A673 (cell line): ENCODE results near the gene BLTP2. TPM values are rescaled to one million over a fixed set of nuclear protein-coding genes. Genes with fewer than 3 reads are reported as not detected.

Source experiments
- BruUV-seq: library from RNA; stranded (reverse); fragments of 400-500 nt; replicated peaks from 2 replicates; lab custom pipeline; 2021; lab: Mats Ljungman, UMichigan
- CTCF ChIA-PET: fragments of 300-600 bp; sonication (Branson Sonifier 250); formaldehyde crosslinking; loops from one replicate; lab custom pipeline; 2022; ENCODE audit warnings: antibody characterized with exemption; lab: Charles Lee
- POLR2A ChIA-PET: fragments of 300-600 bp; sonication (Branson Sonifier 250); formaldehyde crosslinking; loops from one replicate; lab custom pipeline; 2022; ENCODE audit warnings: antibody characterized with exemption; ENCODE audit not compliant: low non-redundant PET; lab: Charles Lee
- DNase-seq: peaks from one replicate; pipeline ENCODE4 v3.0.0-alpha.2; 2015; ENCODE audit warnings: low spot score
- H3K27ac ChIP-seq: fragments of 200-600 bp; sonication (generic); 2 replicates; pipeline ENCODE4 v1.5.1; 2016; ENCODE audit warnings: mixed run types, low read depth, mild to moderate bottlenecking, mixed read lengths, antibody characterized with exemption, low read length; ENCODE audit not compliant: poor library complexity, severe bottlenecking
- H3K27me3 ChIP-seq: fragments of 200-600 bp; sonication (generic); replicated peaks from 2 replicates; pipeline ENCODE4 v1.6.1; 2017; ENCODE audit warnings: mixed run types, low read depth, mild to moderate bottlenecking, mixed read lengths, antibody characterized with exemption, low read length; ENCODE audit not compliant: insufficient read depth, poor library complexity
- H3K36me3 ChIP-seq: fragments of 200-600 bp; sonication (generic); 2 replicates; pipeline ENCODE4 v1.6.1; 2016; ENCODE audit warnings: mixed run types, mild to moderate bottlenecking, mixed read lengths, antibody characterized with exemption, low read length; ENCODE audit not compliant: insufficient read depth, poor library complexity, severe bottlenecking
- H3K4me1 ChIP-seq: fragments of 200-600 bp; sonication (generic); 2 replicates; pipeline ENCODE4 v1.6.1; 2017; ENCODE audit warnings: mixed run types, mild to moderate bottlenecking, mixed read lengths, antibody characterized with exemption, low read length; ENCODE audit not compliant: insufficient read depth, poor library complexity, severe bottlenecking
- H3K4me3 ChIP-seq: fragments of 200-600 bp; sonication (generic); 2 replicates; pipeline ENCODE4 v1.5.1; 2016; ENCODE audit warnings: low read depth, mixed run types, mild to moderate bottlenecking, mixed read lengths, low read length; ENCODE audit not compliant: poor library complexity, severe bottlenecking
- H3K9me3 ChIP-seq: fragments of 200-600 bp; sonication (generic); 2 replicates; pipeline ENCODE4 v1.6.1; 2016; ENCODE audit warnings: mixed run types, low read depth, mild to moderate bottlenecking, mixed read lengths, antibody characterized with exemption, low read length; ENCODE audit not compliant: poor library complexity, severe bottlenecking
- CTCF ChIP-seq: fragments of 300-800, 200-600 bp; sonication (generic); conservative IDR thresholded peaks from 2 replicates; pipeline ENCODE4 v1.5.1; 2017; ENCODE audit warnings: low read depth, mild to moderate bottlenecking, antibody characterized with exemption, low read length, moderate library complexity, mixed read lengths
- EZH2 ChIP-seq: fragments of 200-600 bp; sonication (generic); IDR thresholded peaks from 2 replicates; pipeline ENCODE4 v1.6.1; 2017; ENCODE audit warnings: borderline replicate concordance, low read depth, mild to moderate bottlenecking, mixed read lengths, antibody characterized with exemption, low read length; ENCODE audit not compliant: poor library complexity, severe bottlenecking
- intact Hi-C: fragments of 100-400 bp; cut with micrococcal nuclease; formaldehyde crosslinking; loops from one replicate; pipeline ENCODE4 v1.10.0; 2022; ENCODE audit not compliant: unreplicated experiment
- total RNA-seq: library from RNA; stranded (reverse); gene quantifications from 2 replicates; pipeline ENCODE4 v1.2.3, GENCODE V29; 2021

The BLTP2 gene
- total RNA-seq, 1 experiment from 2014 or later: 198 TPM

- no peak overlapping the region for H3K4me3 ChIP-seq
- H3K27ac ChIP-seq: no peak overlapping the region
- H3K27me3 ChIP-seq: no peaks in the 10 kb centered on the region
- TF ChIP-seq CTCF (no peak), EZH2 (no peak)
- no peaks in the 10 kb centered on the region for H3K4me1 ChIP-seq
- POLR2A ChIA-PET: no interaction called here
- peaks cover 91% of the 10 kb centered on the region for H3K36me3 ChIP-seq
- CTCF ChIA-PET: no interaction called here
- no TSS peak for BruUV-seq
- no peak for DNase-seq
- intact Hi-C loops: loop anchor here (5.0 kb wide), 1 partner anchor 45 kb away; the partner anchor contains the start of gene ALDOC
- H3K9me3 ChIP-seq: no peaks in the 10 kb centered on the region
These were observed 22.8 kb downstream of the BLTP2 start for GRCh38 chr17:28622186-28622585.

- H3K9me3 ChIP-seq: no peaks in the 10 kb centered on the region
- intact Hi-C loops: loop anchor here (5.0 kb wide), 1 partner anchor 43 kb away; the partner anchor contains the start of gene ALDOC
- DNase-seq: no peak
- no TSS peak for BruUV-seq
- ChIA-PET CTCF (no interaction called here), POLR2A (no interaction called here)
- H3K36me3 ChIP-seq: peaks cover 97% of the 10 kb centered on the region
- no peaks in the 10 kb centered on the region for H3K27me3 ChIP-seq
- TF ChIP-seq CTCF: no peak
- no peak for TF ChIP-seq EZH2
- no peak overlapping the region for H3K27ac ChIP-seq
- no peak overlapping the region for H3K4me3 ChIP-seq
- no peaks in the 10 kb centered on the region for H3K4me1 ChIP-seq
These were observed 24.9 kb downstream of the BLTP2 start for GRCh38 chr17:28620010-28620409.

- ChIA-PET CTCF (no interaction called here), POLR2A (interaction anchor here (0.5 kb wide), 1 partner anchor 17 kb away, joined by 6 read pairs; no protein-coding TSS in a partner anchor)
- intact Hi-C loops: no loop called here
- no TSS peak for BruUV-seq
- no peaks in the 10 kb centered on the region for H3K9me3 ChIP-seq
- no peaks in the 10 kb centered on the region for H3K4me1 ChIP-seq
- peaks cover 89% of the 10 kb centered on the region for H3K36me3 ChIP-seq
- no peak overlapping the region for H3K27ac ChIP-seq
- TF ChIP-seq EZH2 (no peak), CTCF (no peak)
- no peak overlapping the region for H3K4me3 ChIP-seq
- no peak for DNase-seq
- H3K27me3 ChIP-seq: no peaks in the 10 kb centered on the region
These were observed 26.5 kb downstream of the BLTP2 start for GRCh38 chr17:28618464-28618863.
